Measurements from ENCODE around the gene FOXP3. TPM values are rescaled to one million over a fixed set of nuclear protein-coding genes. Genes with fewer than 3 reads are reported as not detected.

Gene FOXP3
- total RNA-seq, 1 experiment from 2014 or later, result not detected

- Histone ChIP-seq H4K20me1 (ENCODE audit: insufficient read depth, low read depth, low read length) (no peaks in the 10 kb centered on the region), H3K36me3 (ENCODE audit: insufficient read depth, low read length) (no peaks in the 10 kb centered on the region), H3K79me2 (ENCODE audit: low read length) (0 out of 2 replicates have a peak, but pooled peaks cover under 1% of the 10 kb centered on the region), H3K27me3 (ENCODE audit: low read length) (no peaks in the 10 kb centered on the region), H2AFZ (ENCODE audit: low read length) (peak overlapping the region; percentile 56; the same call in 1 of the 2 replicates), H3K9me2 (replicated peaks; ENCODE audit: insufficient read depth, low read length) (no peaks in the 10 kb centered on the region), H3K4me2 (ENCODE audit: low read depth, low read length, poor library complexity, severe bottlenecking) (peak overlapping the region; percentile 32), H3K4me1 (ENCODE audit: low read length) (peaks cover 10% of the 10 kb centered on the region), H3K4me3 (ENCODE audit: low read length) (peak overlapping the region; percentile 44; the same call in 1 of the 2 replicates), H3K9me3 (ENCODE audit: low read length) (no peaks in the 10 kb centered on the region), H3K9ac (ENCODE audit: low read length) (peak overlapping the region; percentile 13; the same call in 1 of the 2 replicates), H3K27ac (ENCODE audit: low read length) (no peak overlapping the region)
- peak; percentile 74 for DNase-seq
Observed at GRCh38 chrX:49230500-49231232, 33.8 kb downstream of the FOXP3 start.

GRCh38 chrX:49228185-49228584 lies 36.3 kb downstream of the FOXP3 start:
- no peak overlapping the region for H3K4me3 ChIP-seq (ENCODE audit: low read length)
- no peak for DNase-seq
- no peaks in the 10 kb centered on the region for H4K20me1 ChIP-seq (ENCODE audit: insufficient read depth, low read depth, low read length)
- no peak overlapping the region for H2AFZ ChIP-seq (ENCODE audit: low read length)
- no peaks in the 10 kb centered on the region for H3K79me2 ChIP-seq (ENCODE audit: low read length)
- H3K9ac ChIP-seq (ENCODE audit: low read length), result no peak overlapping the region
- no peaks in the 10 kb centered on the region for H3K9me3 ChIP-seq (ENCODE audit: low read length)
- no peaks in the 10 kb centered on the region for H3K9me2 ChIP-seq (replicated peaks; ENCODE audit: insufficient read depth, low read length)
- no peak overlapping the region for H3K4me2 ChIP-seq (ENCODE audit: low read depth, low read length, poor library complexity, severe bottlenecking)
- no peaks in the 10 kb centered on the region for H3K27me3 ChIP-seq (ENCODE audit: low read length)
- H3K36me3 ChIP-seq (ENCODE audit: insufficient read depth, low read length), result no peaks in the 10 kb centered on the region
- H3K27ac ChIP-seq (ENCODE audit: low read length), result no peak overlapping the region
- H3K4me1 ChIP-seq (ENCODE audit: low read length), result peaks cover 10% of the 10 kb centered on the region

- Histone ChIP-seq H3K9me2 (replicated peaks; ENCODE audit: insufficient read depth, low read length) (no peaks in the 10 kb centered on the region), H4K20me1 (ENCODE audit: insufficient read depth, low read depth, low read length) (no peaks in the 10 kb centered on the region), H3K9ac (ENCODE audit: low read length) (no peak overlapping the region), H3K4me2 (ENCODE audit: low read depth, low read length, poor library complexity, severe bottlenecking) (no peak overlapping the region), H3K27me3 (ENCODE audit: low read length) (no peaks in the 10 kb centered on the region), H3K9me3 (ENCODE audit: low read length) (no peaks in the 10 kb centered on the region), H3K4me1 (ENCODE audit: low read length) (peaks cover 10% of the 10 kb centered on the region), H3K4me3 (ENCODE audit: low read length) (no peak overlapping the region), H2AFZ (ENCODE audit: low read length) (no peak overlapping the region), H3K36me3 (ENCODE audit: insufficient read depth, low read length) (no peaks in the 10 kb centered on the region), H3K27ac (ENCODE audit: low read length) (no peak overlapping the region), H3K79me2 (ENCODE audit: low read length) (no peaks in the 10 kb centered on the region)
- no peak for DNase-seq
Observed at GRCh38 chrX:49227726-49228125, 36.8 kb downstream of the FOXP3 start.

GRCh38 chrX:49226946-49227345 lies 37.6 kb downstream of the FOXP3 start:
- Histone ChIP-seq H3K9me3 (ENCODE audit: low read length) (no peaks in the 10 kb centered on the region), H3K4me1 (ENCODE audit: low read length) (peaks cover 13% of the 10 kb centered on the region), H3K36me3 (ENCODE audit: insufficient read depth, low read length) (no peaks in the 10 kb centered on the region), H3K79me2 (ENCODE audit: low read length) (no peaks in the 10 kb centered on the region), H4K20me1 (ENCODE audit: insufficient read depth, low read depth, low read length) (no peaks in the 10 kb centered on the region), H3K27ac (ENCODE audit: low read length) (no peak overlapping the region), H3K4me3 (ENCODE audit: low read length) (no peak overlapping the region), H3K9me2 (replicated peaks; ENCODE audit: insufficient read depth, low read length) (no peaks in the 10 kb centered on the region), H3K9ac (ENCODE audit: low read length) (no peak overlapping the region), H3K27me3 (ENCODE audit: low read length) (no peaks in the 10 kb centered on the region), H2AFZ (ENCODE audit: low read length) (no peak overlapping the region), H3K4me2 (ENCODE audit: low read depth, low read length, poor library complexity, severe bottlenecking) (no peak overlapping the region)
- no peak for DNase-seq

GRCh38 chrX:49225858-49226257 lies 38.7 kb downstream of the FOXP3 start:
- Histone ChIP-seq H3K27me3 (ENCODE audit: low read length) (no peaks in the 10 kb centered on the region), H3K9me2 (replicated peaks; ENCODE audit: insufficient read depth, low read length) (no peaks in the 10 kb centered on the region), H4K20me1 (ENCODE audit: insufficient read depth, low read depth, low read length) (no peaks in the 10 kb centered on the region), H2AFZ (ENCODE audit: low read length) (no peak overlapping the region), H3K36me3 (ENCODE audit: insufficient read depth, low read length) (no peaks in the 10 kb centered on the region), H3K79me2 (ENCODE audit: low read length) (no peaks in the 10 kb centered on the region), H3K9me3 (ENCODE audit: low read length) (no peaks in the 10 kb centered on the region), H3K4me2 (ENCODE audit: low read depth, low read length, poor library complexity, severe bottlenecking) (no peak overlapping the region), H3K4me1 (ENCODE audit: low read length) (peaks cover 13% of the 10 kb centered on the region), H3K4me3 (ENCODE audit: low read length) (no peak overlapping the region), H3K27ac (ENCODE audit: low read length) (no peak overlapping the region), H3K9ac (ENCODE audit: low read length) (no peak overlapping the region)
- DNase-seq, result no peak

GRCh38 chrX:49221868-49222267 lies 42.6 kb downstream of the FOXP3 start:
- H3K4me2 ChIP-seq (ENCODE audit: low read depth, low read length, poor library complexity, severe bottlenecking), result no peak overlapping the region
- H3K79me2 ChIP-seq (ENCODE audit: low read length), result no peaks in the 10 kb centered on the region
- no peak overlapping the region for H3K9ac ChIP-seq (ENCODE audit: low read length)
- H3K27me3 ChIP-seq (ENCODE audit: low read length), result no peaks in the 10 kb centered on the region
- H3K9me3 ChIP-seq (ENCODE audit: low read length), result no peaks in the 10 kb centered on the region
- no peak overlapping the region for H3K27ac ChIP-seq (ENCODE audit: low read length)
- H3K36me3 ChIP-seq (ENCODE audit: insufficient read depth, low read length), result no peaks in the 10 kb centered on the region
- H3K9me2 ChIP-seq (replicated peaks; ENCODE audit: insufficient read depth, low read length), result no peaks in the 10 kb centered on the region
- H3K4me1 ChIP-seq (ENCODE audit: low read length), result peaks cover 4% of the 10 kb centered on the region; the same call in 1 of the 2 replicates
- no peak overlapping the region for H3K4me3 ChIP-seq (ENCODE audit: low read length)
- DNase-seq, result peak; percentile 68
- no peaks in the 10 kb centered on the region for H4K20me1 ChIP-seq (ENCODE audit: insufficient read depth, low read depth, low read length)
- no peak overlapping the region for H2AFZ ChIP-seq (ENCODE audit: low read length)

- Histone ChIP-seq H3K4me3 (ENCODE audit: low read length) (no peak overlapping the region), H3K4me1 (ENCODE audit: low read length) (peaks cover 4% of the 10 kb centered on the region; the same call in 1 of the 2 replicates), H2AFZ (ENCODE audit: low read length) (no peak overlapping the region), H3K9me2 (replicated peaks; ENCODE audit: insufficient read depth, low read length) (no peaks in the 10 kb centered on the region), H3K27ac (ENCODE audit: low read length) (no peak overlapping the region), H3K27me3 (ENCODE audit: low read length) (no peaks in the 10 kb centered on the region), H3K9me3 (ENCODE audit: low read length) (no peaks in the 10 kb centered on the region), H3K36me3 (ENCODE audit: insufficient read depth, low read length) (no peaks in the 10 kb centered on the region), H3K4me2 (ENCODE audit: low read depth, low read length, poor library complexity, severe bottlenecking) (no peak overlapping the region), H3K79me2 (ENCODE audit: low read length) (no peaks in the 10 kb centered on the region), H4K20me1 (ENCODE audit: insufficient read depth, low read depth, low read length) (no peaks in the 10 kb centered on the region), H3K9ac (ENCODE audit: low read length) (no peak overlapping the region)
- DNase-seq, result no peak
Observed at GRCh38 chrX:49220100-49220499, 44.4 kb downstream of the FOXP3 start.

GRCh38 chrX:49214996-49215526 lies 49.4 kb downstream of the FOXP3 start:
- Histone ChIP-seq H3K27me3 (ENCODE audit: low read length) (no peaks in the 10 kb centered on the region), H3K79me2 (ENCODE audit: low read length) (no peaks in the 10 kb centered on the region), H3K4me2 (ENCODE audit: low read depth, low read length, poor library complexity, severe bottlenecking) (no peak overlapping the region), H3K9me2 (replicated peaks; ENCODE audit: insufficient read depth, low read length) (no peaks in the 10 kb centered on the region), H3K36me3 (ENCODE audit: insufficient read depth, low read length) (no peaks in the 10 kb centered on the region), H3K9ac (ENCODE audit: low read length) (no peak overlapping the region), H2AFZ (ENCODE audit: low read length) (no peak overlapping the region), H4K20me1 (ENCODE audit: insufficient read depth, low read depth, low read length) (no peaks in the 10 kb centered on the region), H3K4me3 (ENCODE audit: low read length) (no peak overlapping the region), H3K4me1 (ENCODE audit: low read length) (no peaks in the 10 kb centered on the region), H3K27ac (ENCODE audit: low read length) (no peak overlapping the region), H3K9me3 (ENCODE audit: low read length) (no peaks in the 10 kb centered on the region)
- no peak for DNase-seq
